Stimulated activated CD4-positive, alpha-beta T cell treated with anti-CD3 and anti-CD28 coated beads, TNF-alpha, amount 100 ng/mL, for 1 hour (primary cell): ENCODE measurements around the gene SERPINB12.

Experiments used
- DNase-seq, 3 donors: peaks; one replicate each; pipeline ENCODE4 v3.0.0-alpha.2; 2020; ENCODE audit warnings: low read depth in 3 of 3, low spot score in 1 of 3

The SERPINB12 gene

GRCh38 chr18:63550068-63550467, 7.9 kb downstream of the SERPINB12 start:
- no peak for DNase-seq

GRCh38 chr18:63551769-63552168, 9.6 kb downstream of the SERPINB12 start:
- DNase-seq, result no peak

GRCh38 chr18:63552581-63552980, 10.4 kb downstream of the SERPINB12 start:
- DNase-seq, result no peak

GRCh38 chr18:63553081-63553480, 10.9 kb downstream of the SERPINB12 start:
- DNase-seq, result no peak

GRCh38 chr18:63559567-63560491, 17.7 kb downstream of the SERPINB12 start:
- DNase-seq, result no peak

- DNase-seq, result no peak
Measured at GRCh38 chr18:63562284-63562683, 20.1 kb downstream of the SERPINB12 start.

GRCh38 chr18:63564021-63564420, 21.9 kb downstream of the SERPINB12 start:
- DNase-seq, result no peak

GRCh38 chr18:63564561-63564960, 22.4 kb downstream of the SERPINB12 start:
- no peak for DNase-seq

- DNase-seq, result no peak
Measured at GRCh38 chr18:63567276-63567675, 25.1 kb downstream of the SERPINB12 start.

- DNase-seq, result no peak
Measured at GRCh38 chr18:63567825-63568224, 25.7 kb downstream of the SERPINB12 start.

GRCh38 chr18:63570721-63571120, 28.6 kb downstream of the SERPINB12 start:
- no peak for DNase-seq

GRCh38 chr18:63575681-63576080, 33.5 kb downstream of the SERPINB12 start:
- no peak for DNase-seq

GRCh38 chr18:63578357-63578958, 36.3 kb downstream of the SERPINB12 start:
- DNase-seq, result no peak

GRCh38 chr18:63579616-63580015, 37.4 kb downstream of the SERPINB12 start:
- no peak for DNase-seq

GRCh38 chr18:63585988-63586387, 43.8 kb downstream of the SERPINB12 start:
- no peak for DNase-seq

- no peak for DNase-seq
Measured at GRCh38 chr18:63586431-63586830, 44.3 kb downstream of the SERPINB12 start.

- no peak for DNase-seq
Measured at GRCh38 chr18:63586966-63587365, 44.8 kb downstream of the SERPINB12 start, which contains the start of gene SERPINB13. Gene SERPINB13, plus strand, starts transcription at chr18:63587343. Its CDS starts 1,325 bp downstream, at chr18:63588668.

- no peak for DNase-seq
Measured at GRCh38 chr18:63588909-63589308, 46.7 kb downstream of the SERPINB12 start.

- no peak for DNase-seq
Measured at GRCh38 chr18:63590373-63590772, 48.2 kb downstream of the SERPINB12 start.

GRCh38 chr18:63590966-63591695, 49.0 kb downstream of the SERPINB12 start:
- no peak for DNase-seq

- no peak for DNase-seq
Measured at GRCh38 chr18:63591725-63592124, 49.6 kb downstream of the SERPINB12 start.

GRCh38 chr18:63592471-63592870, 50.3 kb downstream of the SERPINB12 start:
- no peak for DNase-seq
